Omental fat pad (tissue), 4 donors: Measurements from ENCODE around the gene CANX. TPM values are rescaled to one million over a fixed set of nuclear protein-coding genes. Genes with fewer than 3 reads are reported as not detected.
A peak's percentile ranks its signal among the peaks of the same experiment; 100 is the strongest.
"Not testable (repeated sequence)": the region's sequence is repeated elsewhere in the genome, so short reads cannot be mapped to it uniquely, and the experiment has no call there.

ENCODE experiments used
- ATAC-seq: fragments of 150-250 bp; one replicate; pipeline ENCODE4 v1.9.1; 2016; ENCODE audit warnings: mild to moderate bottlenecking, moderate library complexity; ENCODE audit not compliant: low FRiP score
- DNase-seq: peaks from one replicate; pipeline ENCODE4 v3.0.0-alpha.2; 2019; ENCODE audit warnings: low spot score
- CTCF ChIP-seq, 3 donors: fragments of 450-650 bp; IDR thresholded peaks; one replicate each; pipeline ENCODE4 v1.5.1; 2016 to 2017; ENCODE audit warnings: antibody characterized with exemption in 3 of 3, mild to moderate bottlenecking in 3 of 3, moderate library complexity in 2 of 3
- total RNA-seq, 4 donors: library from RNA; depleted of rRNA; stranded (reverse); fragments of >200 nt; gene quantifications; one replicate each; pipeline ENCODE4 v1.1.0, GENCODE V29; 2016

CANX gene
- 100 to 1,000 TPM; 269 to 487 (median 358) TPM for total RNA-seq

- no peak for TF ChIP-seq CTCF (IDR thresholded peaks at IDR 0.05)
- DNase-seq (no peak), ATAC-seq (peak; percentile 11)
Measured at GRCh38 chr5:179698935-179699615, at the start of gene CANX. TSS of gene CANX (plus strand) at chr5:179698967. CDS start at chr5:179705682, 6,715 bp downstream.

GRCh38 chr5:179649166-179649703 lies 49.5 kb upstream of the CANX start:
- DNase-seq, ATAC-seq: not testable (repeated sequence)

- ATAC-seq, DNase-seq: not testable (repeated sequence)
Measured at GRCh38 chr5:179650245-179650644, 48.5 kb upstream of the CANX start.

GRCh38 chr5:179653135-179653534 lies 45.6 kb upstream of the CANX start:
- ATAC-seq, result not testable (repeated sequence)

GRCh38 chr5:179657302-179658178 lies 41.2 kb upstream of the CANX start:
- DNase-seq, result not testable (repeated sequence)
- peak; percentile 94 for ATAC-seq

More at GRCh38 chr5:179653135-179653534, 45.6 kb upstream of the CANX start:
- not testable (repeated sequence) for DNase-seq

GRCh38 chr5:179658179-179658856 lies 40.4 kb upstream of the CANX start:
- DNase-seq, result not testable (repeated sequence)

GRCh38 chr5:179661647-179662046 lies 37.1 kb upstream of the CANX start:
- not testable (repeated sequence) for DNase-seq, ATAC-seq

More at GRCh38 chr5:179658179-179658856, 40.4 kb upstream of the CANX start:
- ATAC-seq, result peak; percentile 42

- DNase-seq, result no peak
- TF ChIP-seq CTCF (IDR thresholded peaks at IDR 0.05), result no peak
- ATAC-seq, result no peak
Measured at GRCh38 chr5:179668391-179668790, 30.4 kb upstream of the CANX start.

GRCh38 chr5:179678223-179679013 lies 20.3 kb upstream of the CANX start:
- DNase-seq, result peak; percentile 83
- TF ChIP-seq CTCF (IDR thresholded peaks at IDR 0.05), result no peak
- ATAC-seq, result peak; percentile 93
